HUES48 (cell line): Measurements from ENCODE around the gene ERC1.

Experiments
- H3K27ac ChIP-seq: one replicate; pipeline ENCODE4 v1.7.0; 2013; ENCODE audit warnings: low read depth, low read length, inconsistent platforms
- H3K27me3 ChIP-seq: 2 replicates; pipeline ENCODE4 v1.6.1; 2013; ENCODE audit warnings: mild to moderate bottlenecking, low read length; ENCODE audit not compliant: control insufficient read depth, insufficient read depth
- H3K36me3 ChIP-seq: 2 replicates; pipeline ENCODE4 v1.6.1; 2013; ENCODE audit warnings: low read length; ENCODE audit not compliant: control insufficient read depth, insufficient read depth
- H3K4me1 ChIP-seq: 2 replicates; pipeline ENCODE4 v1.6.1; 2013; ENCODE audit warnings: mild to moderate bottlenecking, low read length; ENCODE audit not compliant: control insufficient read depth, insufficient read depth
- H3K4me3 ChIP-seq: 2 replicates; pipeline ENCODE4 v1.5.1; 2013; ENCODE audit warnings: mild to moderate bottlenecking, low read depth, low read length
- H3K9ac ChIP-seq: 2 replicates; pipeline ENCODE4 v1.6.1; 2013; ENCODE audit warnings: mild to moderate bottlenecking, low read depth, low read length, moderate library complexity
- H3K9me3 ChIP-seq: 2 replicates; pipeline ENCODE4 v1.6.1; 2013; ENCODE audit warnings: low read length; ENCODE audit not compliant: control insufficient read depth, insufficient read depth

ERC1 gene

DNA sequence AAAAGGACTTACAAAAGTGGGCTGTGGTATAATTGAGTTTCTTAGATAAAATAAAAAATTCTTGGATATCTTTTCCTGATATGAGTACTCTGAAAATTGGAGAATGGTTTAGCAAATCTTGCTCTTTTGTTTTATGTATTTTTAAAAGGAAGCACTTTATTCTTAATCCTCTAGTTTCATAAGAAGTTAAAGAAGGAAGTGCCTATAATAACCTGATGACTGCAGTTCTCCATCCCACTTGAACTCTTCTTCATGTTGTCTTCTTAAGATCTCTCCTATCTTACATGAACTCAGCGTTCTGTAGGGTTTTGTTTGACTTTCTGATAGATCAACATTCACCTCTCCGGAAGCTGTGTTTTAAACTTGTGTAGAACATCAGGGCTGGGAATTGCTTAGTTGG lies 271.0 kb downstream of the ERC1 start:
- Histone ChIP-seq H3K27ac (no peak overlapping the region), H3K4me3 (no peak overlapping the region), H3K27me3 (no peaks in the 10 kb centered on the region), H3K36me3 (peaks cover 12% of the 10 kb centered on the region), H3K9me3 (no peaks in the 10 kb centered on the region), H3K9ac (no peak overlapping the region), H3K4me1 (no peaks in the 10 kb centered on the region)

DNA sequence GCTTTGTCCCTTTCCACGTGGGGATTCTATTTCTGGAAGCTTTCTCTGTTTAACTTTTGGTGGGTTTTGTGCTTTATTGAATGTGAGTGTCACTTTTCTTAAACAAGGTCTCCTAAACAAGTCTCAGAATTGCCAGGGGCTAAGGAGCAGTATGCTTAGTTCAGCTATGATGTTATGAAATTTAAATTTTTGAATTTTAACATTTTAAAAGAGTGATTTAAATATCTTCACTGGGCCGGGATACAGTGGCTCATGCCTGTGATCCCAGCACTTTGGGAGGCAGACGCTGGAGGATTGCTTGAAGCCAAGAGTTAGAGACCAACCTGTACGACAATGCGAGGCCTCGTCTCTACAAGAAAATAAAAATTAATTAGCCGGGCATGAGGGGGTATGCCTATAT lies 276.2 kb downstream of the ERC1 start:
- no peak overlapping the region for H3K9ac ChIP-seq

DNA sequence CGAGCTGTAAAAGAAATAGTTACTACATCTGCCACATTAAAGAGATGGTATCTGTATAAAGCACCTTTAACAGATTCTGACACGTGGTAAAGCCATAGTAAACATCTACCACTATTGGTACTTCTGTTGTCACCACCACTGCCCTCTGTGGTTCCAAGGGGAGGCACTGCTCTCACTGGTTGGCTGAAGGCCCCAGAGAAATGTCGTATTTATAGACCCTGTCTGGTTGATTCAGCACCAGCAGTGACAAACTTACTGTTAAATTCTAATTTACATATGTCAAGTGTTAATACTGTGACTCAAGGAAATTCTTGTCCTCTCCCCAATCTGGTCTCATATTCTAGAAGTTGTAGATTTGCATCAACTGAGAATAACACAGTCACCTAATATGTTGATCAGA lies 281.1 kb downstream of the ERC1 start:
- Histone ChIP-seq H3K4me1 (no peaks in the 10 kb centered on the region), H3K27me3 (no peaks in the 10 kb centered on the region), H3K4me3 (no peak overlapping the region), H3K27ac (no peak overlapping the region), H3K9ac (no peak overlapping the region), H3K36me3 (no peaks in the 10 kb centered on the region), H3K9me3 (no peaks in the 10 kb centered on the region)

More for the DNA sequence above, 276.2 kb downstream of the ERC1 start:
- Histone ChIP-seq H3K27ac (no peak overlapping the region), H3K27me3 (no peaks in the 10 kb centered on the region), H3K4me1 (no peaks in the 10 kb centered on the region), H3K4me3 (no peak overlapping the region), H3K36me3 (peaks cover 12% of the 10 kb centered on the region), H3K9me3 (no peaks in the 10 kb centered on the region)

- Histone ChIP-seq H3K36me3 (no peaks in the 10 kb centered on the region), H3K27ac (no peak overlapping the region), H3K9ac (no peak overlapping the region), H3K9me3 (no peaks in the 10 kb centered on the region), H3K4me3 (no peak overlapping the region), H3K4me1 (no peaks in the 10 kb centered on the region), H3K27me3 (no peaks in the 10 kb centered on the region)
These were observed 282.0 kb downstream of the ERC1 start for GRCh38 chr12:1273051-1273450.

DNA sequence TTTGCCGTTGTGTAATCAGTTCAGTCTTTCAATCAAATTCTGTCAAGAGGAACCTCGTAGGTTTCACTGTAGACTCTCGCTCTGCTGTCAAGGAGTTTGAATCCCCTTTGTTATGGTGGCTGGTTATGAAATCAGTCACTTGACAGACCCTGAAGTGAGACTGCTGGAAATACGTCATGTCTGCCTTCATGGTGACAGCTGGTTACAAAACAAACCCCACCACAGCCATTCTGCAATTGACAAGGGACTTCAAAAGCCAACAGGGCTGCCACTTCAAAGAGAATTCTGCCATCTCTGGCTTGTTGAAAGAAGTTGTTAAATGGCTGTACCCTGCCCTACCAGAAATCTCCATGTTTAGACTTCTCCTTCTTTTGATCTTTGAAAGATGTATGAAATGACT lies 286.9 kb downstream of the ERC1 start:
- H3K4me1 ChIP-seq = peaks cover 10% of the 10 kb centered on the region
- H3K27me3 ChIP-seq = no peaks in the 10 kb centered on the region
- H3K9ac ChIP-seq = no peak overlapping the region
- H3K36me3 ChIP-seq = no peaks in the 10 kb centered on the region
- no peaks in the 10 kb centered on the region for H3K9me3 ChIP-seq
- H3K27ac ChIP-seq = no peak overlapping the region
- no peak overlapping the region for H3K4me3 ChIP-seq

DNA sequence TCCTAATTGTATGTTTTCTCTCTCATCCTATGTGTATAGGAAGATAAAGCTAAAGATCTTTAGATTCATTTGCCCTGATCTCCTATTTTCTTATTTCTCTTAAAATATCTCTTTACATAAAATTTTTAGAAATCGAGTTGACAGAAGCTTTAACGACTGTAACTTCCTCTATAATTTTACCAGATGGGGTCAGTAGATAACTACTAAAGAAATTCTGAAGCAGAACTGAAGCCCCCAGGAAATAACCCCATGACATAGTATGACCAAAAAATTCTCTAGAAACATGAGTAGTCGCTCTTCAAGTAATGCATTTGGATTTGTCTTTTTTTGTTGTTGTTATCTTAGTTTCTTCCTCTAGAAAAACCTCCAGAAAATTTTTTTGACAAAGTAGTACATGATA lies 288.0 kb downstream of the ERC1 start:
- Histone ChIP-seq H3K4me1 (peaks cover 14% of the 10 kb centered on the region), H3K9ac (no peak overlapping the region), H3K36me3 (no peaks in the 10 kb centered on the region), H3K4me3 (no peak overlapping the region), H3K27me3 (no peaks in the 10 kb centered on the region), H3K9me3 (no peaks in the 10 kb centered on the region), H3K27ac (no peak overlapping the region)

- Histone ChIP-seq H3K27me3 (no peaks in the 10 kb centered on the region), H3K27ac (no peak overlapping the region), H3K9ac (no peak overlapping the region), H3K9me3 (no peaks in the 10 kb centered on the region), H3K4me3 (no peak overlapping the region), H3K4me1 (peaks cover 14% of the 10 kb centered on the region), H3K36me3 (no peaks in the 10 kb centered on the region)
These were observed 289.0 kb downstream of the ERC1 start for GRCh38 chr12:1280059-1280458.

DNA sequence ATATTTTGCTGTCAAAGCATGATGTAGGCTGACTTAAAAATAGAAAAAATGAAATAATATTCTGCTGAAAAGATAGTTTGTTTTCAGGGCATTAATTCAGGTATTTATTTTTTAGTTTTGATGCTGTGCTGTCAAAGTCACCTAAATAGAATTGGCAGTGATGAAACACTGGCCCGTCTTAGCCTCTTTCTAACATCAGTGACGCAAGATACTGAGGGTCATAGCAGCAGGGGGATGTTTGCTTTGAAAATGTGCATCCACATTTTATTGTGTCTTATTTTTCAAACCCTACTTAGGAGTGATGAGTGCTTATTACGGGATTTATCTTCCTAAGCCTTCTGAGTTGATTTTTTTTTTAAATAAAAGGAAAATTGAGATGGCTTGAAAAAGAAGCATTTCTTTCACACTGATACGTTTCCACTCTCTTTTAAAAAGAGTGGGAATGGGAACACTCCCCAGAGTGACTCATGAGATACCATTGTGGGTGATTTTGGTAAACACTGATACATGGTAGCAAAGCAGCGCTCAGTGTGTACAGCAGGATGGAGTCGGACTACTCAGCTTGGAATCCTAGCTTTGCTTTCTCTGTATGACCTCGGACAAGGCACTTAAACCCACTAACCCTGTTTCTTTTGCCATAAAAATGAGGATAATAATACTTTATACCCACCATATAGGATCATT lies 290.8 kb downstream of the ERC1 start:
- Histone ChIP-seq H3K4me1 (peaks cover 14% of the 10 kb centered on the region), H3K4me3 (no peak overlapping the region), H3K9me3 (no peaks in the 10 kb centered on the region), H3K27ac (no peak overlapping the region), H3K27me3 (no peaks in the 10 kb centered on the region), H3K9ac (no peak overlapping the region), H3K36me3 (no peaks in the 10 kb centered on the region)

- Histone ChIP-seq H3K4me1 (peaks cover 14% of the 10 kb centered on the region), H3K27ac (no peak overlapping the region), H3K36me3 (no peaks in the 10 kb centered on the region), H3K9ac (no peak overlapping the region), H3K27me3 (no peaks in the 10 kb centered on the region), H3K4me3 (no peak overlapping the region), H3K9me3 (no peaks in the 10 kb centered on the region)
These were observed 291.8 kb downstream of the ERC1 start for GRCh38 chr12:1282670-1283315.

- H3K27ac ChIP-seq = no peak overlapping the region
- H3K36me3 ChIP-seq = no peaks in the 10 kb centered on the region
- H3K4me3 ChIP-seq = no peak overlapping the region
- H3K4me1 ChIP-seq = peaks cover 15% of the 10 kb centered on the region
- no peaks in the 10 kb centered on the region for H3K27me3 ChIP-seq
- H3K9me3 ChIP-seq = no peaks in the 10 kb centered on the region
- no peak overlapping the region for H3K9ac ChIP-seq
These were observed 292.3 kb downstream of the ERC1 start for GRCh38 chr12:1283316-1283715.

- peaks cover 20% of the 10 kb centered on the region for H3K4me1 ChIP-seq
- H3K27ac ChIP-seq = no peak overlapping the region
- H3K27me3 ChIP-seq = no peaks in the 10 kb centered on the region
- no peak overlapping the region for H3K4me3 ChIP-seq
- 0 out of 2 replicates have a peak, but pooled peaks cover under 1% of the 10 kb centered on the region for H3K36me3 ChIP-seq
- H3K9ac ChIP-seq = no peak overlapping the region
- no peaks in the 10 kb centered on the region for H3K9me3 ChIP-seq
These were observed 293.6 kb downstream of the ERC1 start for GRCh38 chr12:1284611-1285010.
